GM23248 (cell line): Measurements from ENCODE around the gene ITIH3. TPM values are rescaled to one million over a fixed set of nuclear protein-coding genes. Genes with fewer than 3 reads are reported as not detected.

Experiments
- DNase-seq: peaks from one replicate; pipeline ENCODE4 v3.0.0-alpha.2; 2015
- H2AFZ ChIP-seq: fragments of 200-600 bp; sonication (generic); 2 replicates; pipeline ENCODE4 v1.6.1; 2016; ENCODE audit warnings: antibody characterized with exemption
- H3F3A ChIP-seq: fragments of 200-600 bp; sonication (generic); 2 replicates; pipeline ENCODE4 v1.6.1; 2016; ENCODE audit warnings: mild to moderate bottlenecking, antibody characterized with exemption, mixed run types; ENCODE audit not compliant: insufficient read depth
- H3K27ac ChIP-seq: fragments of 200-600 bp; sonication (generic); 2 replicates; pipeline ENCODE4 v1.5.1; 2016; ENCODE audit warnings: mild to moderate bottlenecking
- H3K27me3 ChIP-seq: fragments of 200-600 bp; sonication (generic); replicated peaks from 2 replicates; pipeline ENCODE4 v1.6.1; 2016; ENCODE audit warnings: mild to moderate bottlenecking; ENCODE audit not compliant: insufficient read depth
- H3K36me3 ChIP-seq: fragments of 200-600 bp; sonication (generic); 2 replicates; pipeline ENCODE4 v1.6.1; 2016; ENCODE audit warnings: low read depth, mild to moderate bottlenecking
- H3K4me1 ChIP-seq: fragments of 200-600 bp; sonication (generic); 2 replicates; pipeline ENCODE4 v1.6.1; 2016; ENCODE audit warnings: mild to moderate bottlenecking; ENCODE audit not compliant: insufficient read depth
- H3K4me2 ChIP-seq: fragments of 200-600 bp; sonication (generic); one replicate; pipeline ENCODE4 v1.6.1; 2016; ENCODE audit warnings: mild to moderate bottlenecking; ENCODE audit not compliant: unreplicated experiment
- H3K4me3 ChIP-seq: fragments of 200-600 bp; sonication (generic); 2 replicates; pipeline ENCODE4 v1.5.1; 2016; ENCODE audit warnings: mild to moderate bottlenecking
- H3K79me2 ChIP-seq: fragments of 200-600 bp; sonication (generic); 2 replicates; pipeline ENCODE4 v1.6.1; 2016; ENCODE audit warnings: mild to moderate bottlenecking; ENCODE audit not compliant: insufficient read depth
- H3K9ac ChIP-seq: fragments of 200-600 bp; sonication (generic); 2 replicates; pipeline ENCODE4 v1.6.1; 2016; ENCODE audit warnings: mild to moderate bottlenecking
- H3K9me2 ChIP-seq: fragments of 200-600 bp; sonication (generic); 2 replicates; pipeline ENCODE4 v1.6.1; 2016; ENCODE audit warnings: mixed run types, mild to moderate bottlenecking, moderate library complexity; ENCODE audit not compliant: insufficient read depth
- H3K9me3 ChIP-seq: fragments of 200-600 bp; sonication (generic); one replicate; pipeline ENCODE4 v1.6.1; 2017; ENCODE audit warnings: low read depth
- H4K20me1 ChIP-seq: fragments of 200-600 bp; sonication (generic); 2 replicates; pipeline ENCODE4 v1.6.0; 2016; ENCODE audit not compliant: insufficient read depth
- EZH2 ChIP-seq: fragments of 200-600 bp; sonication (generic); IDR thresholded peaks from 2 replicates; pipeline ENCODE4 v1.6.1; 2018; ENCODE audit warnings: antibody characterized with exemption, mild to moderate bottlenecking; ENCODE audit not compliant: insufficient read depth, poor library complexity, severe bottlenecking
- EZH2phosphoT487 ChIP-seq: fragments of 200-600 bp; sonication (generic); IDR thresholded peaks from 2 replicates; pipeline ENCODE4 v1.6.1; 2018; ENCODE audit warnings: antibody characterized with exemption, moderate library complexity, mild to moderate bottlenecking, low read depth; ENCODE audit not compliant: insufficient read depth
- WGBS, 2 experiments: methylation state at CpG; one replicate each; pipeline ENCODE4 v1.1.6; 2015 to 2017; ENCODE audit warnings: low lambda C conversion rate in 2 of 2, low coverage in 1 of 2; ENCODE audit errors: missing lambda C conversion rate in 2 of 2; 5-methylcytosine and 5-hydroxymethylcytosine counted together
- in situ Hi-C: fragments of 300-500 bp; cut with MboI; formaldehyde crosslinking; loops from 2 replicates; pipeline ENCODE4 v1.15.0; 2020
- polyA plus RNA-seq: library from polyadenylated mRNA; unstranded; fragments of >200 nt; fragmentation: Nextera tagmentation; extraction: Ambion mirVana; gene quantifications from 2 replicates; pipeline ENCODE4 v1.2.1, GENCODE V29; 2016
- total RNA-seq: library from RNA; depleted of rRNA; stranded (reverse); fragments of >200 nt; shearing (Covaris generic); gene quantifications from 2 replicates; pipeline ENCODE4 v1.2.3, GENCODE V29; 2014

The ITIH3 gene
- total and polyA plus RNA-seq, 2 experiments from 2014 or later: not detected

GRCh38 chr3:52783211-52783555, 11.4 kb upstream of the ITIH3 start:
- H3K27ac ChIP-seq: no peak overlapping the region
- no peaks in the 10 kb centered on the region for H3K36me3 ChIP-seq
- H3K9me2 ChIP-seq: no peaks in the 10 kb centered on the region
- no peak for DNase-seq
- no peaks in the 10 kb centered on the region for H3K9me3 ChIP-seq
- no peaks in the 10 kb centered on the region for H3F3A ChIP-seq
- H3K79me2 ChIP-seq: no peaks in the 10 kb centered on the region
- H3K4me2 ChIP-seq: no peak overlapping the region
- no peak overlapping the region for H3K9ac ChIP-seq
- H4K20me1 ChIP-seq: no peaks in the 10 kb centered on the region
- in situ Hi-C loops: no loop called here
- no peak overlapping the region for H2AFZ ChIP-seq
- 36 to 40% methylated on average over 3 of the region's 3 CpGs for WGBS, 2 experiments
- H3K27me3 ChIP-seq: 0 out of 2 replicates have a peak, but pooled peaks cover 8% of the 10 kb centered on the region
- H3K4me3 ChIP-seq: no peak overlapping the region
- TF ChIP-seq EZH2phosphoT487 (no peak), EZH2 (no peak)
- H3K4me1 ChIP-seq: no peaks in the 10 kb centered on the region

GRCh38 chr3:52784021-52784621, 10.5 kb upstream of the ITIH3 start:
- H3K4me1 ChIP-seq: no peaks in the 10 kb centered on the region
- H3K79me2 ChIP-seq: no peaks in the 10 kb centered on the region
- WGBS, 2 experiments: 68 to 74% methylated on average over 18 of the region's 18 CpGs
- H3K9ac ChIP-seq: no peak overlapping the region
- H3K4me2 ChIP-seq: no peak overlapping the region
- no peak overlapping the region for H3K4me3 ChIP-seq
- H3K9me3 ChIP-seq: no peaks in the 10 kb centered on the region
- no peaks in the 10 kb centered on the region for H3K36me3 ChIP-seq
- H3K27ac ChIP-seq: no peak overlapping the region
- in situ Hi-C loops: no loop called here
- no peaks in the 10 kb centered on the region for H3F3A ChIP-seq
- 0 out of 2 replicates have a peak, but pooled peaks cover 8% of the 10 kb centered on the region for H3K27me3 ChIP-seq
- H4K20me1 ChIP-seq: no peaks in the 10 kb centered on the region
- no peaks in the 10 kb centered on the region for H3K9me2 ChIP-seq
- no peak for TF ChIP-seq EZH2phosphoT487
- no peak for TF ChIP-seq EZH2
- H2AFZ ChIP-seq: no peak overlapping the region
- no peak for DNase-seq

- Histone ChIP-seq H3K27me3 (0 out of 2 replicates have a peak, but pooled peaks cover 8% of the 10 kb centered on the region), H3K27ac (no peak overlapping the region), H3K9ac (no peak overlapping the region), H3K9me2 (no peaks in the 10 kb centered on the region), H3K36me3 (no peaks in the 10 kb centered on the region), H3K4me2 (no peak overlapping the region), H3K4me1 (no peaks in the 10 kb centered on the region), H2AFZ (no peak overlapping the region), H4K20me1 (no peaks in the 10 kb centered on the region), H3K4me3 (no peak overlapping the region), H3F3A (no peaks in the 10 kb centered on the region), H3K9me3 (no peaks in the 10 kb centered on the region), H3K79me2 (no peaks in the 10 kb centered on the region)
- in situ Hi-C loops: no loop called here
- TF ChIP-seq EZH2 (no peak), EZH2phosphoT487 (no peak)
- 43% methylated on average over 5 of the region's 5 CpGs for WGBS, 2 experiments
- no peak for DNase-seq
These were observed 9.5 kb upstream of the ITIH3 start for GRCh38 chr3:52784931-52785590.

GRCh38 chr3:52786330-52787215, 8.0 kb upstream of the ITIH3 start:
- Histone ChIP-seq H3K9me2 (no peaks in the 10 kb centered on the region), H3K4me1 (no peaks in the 10 kb centered on the region), H3K4me3 (no peak overlapping the region), H4K20me1 (no peaks in the 10 kb centered on the region), H3K27ac (no peak overlapping the region), H3F3A (no peaks in the 10 kb centered on the region), H3K27me3 (0 out of 2 replicates have a peak, but pooled peaks cover 7% of the 10 kb centered on the region), H2AFZ (no peak overlapping the region), H3K9ac (no peak overlapping the region), H3K36me3 (no peaks in the 10 kb centered on the region), H3K4me2 (no peak overlapping the region), H3K79me2 (no peaks in the 10 kb centered on the region), H3K9me3 (no peaks in the 10 kb centered on the region)
- TF ChIP-seq EZH2phosphoT487 (no peak), EZH2 (no peak)
- in situ Hi-C loops: no loop called here
- 67 to 68% methylated on average over 16 to 19 of the region's 19 CpGs for WGBS, 2 experiments
- no peak for DNase-seq
